B cell (primary cell): Measurements from ENCODE around the gene DHX34. TPM values are rescaled to one million over a fixed set of nuclear protein-coding genes. Genes with fewer than 3 reads are reported as not detected.

Source experiments
- polyA plus RNA-seq: library from polyadenylated mRNA; depleted of rRNA; stranded (reverse); fragments of >200 nt; gene quantifications from 2 replicates; pipeline ENCODE4 v1.2.3, GENCODE V29; 2012
- total RNA-seq, 2 donors: library from RNA; stranded (reverse); fragments of 120-200 nt in 1 of 2; gene quantifications; 1 replicate in 1 of 2; 2 replicates in 1 of 2; pipeline versions ENCODE4 v1.2.3 to v1.2.4, GENCODE V29; 2013 to 2022

DHX34 gene
- total and polyA plus RNA-seq, 2 donors (not counting 1 experiment from before 2014, with no cell fraction given) = 25.1 to 31.3 TPM

Other genes with a start within 250 kb of the DHX34 start
- 66.9 and 73.7 TPM in 2 replicates for gene ZC3H4, start 235.5 kb upstream of the DHX34 start, total RNA-seq
- 12.7 and 15.4 TPM in 2 replicates for gene ZC3H4, start 235.5 kb upstream of the DHX34 start, polyA plus RNA-seq
- gene SAE1, start 218.5 kb upstream of the DHX34 start, total RNA-seq = 41.0 and 45.1 TPM in 2 replicates
- gene SAE1, start 218.5 kb upstream of the DHX34 start, polyA plus RNA-seq = 26.0 and 26.5 TPM in 2 replicates
- 10.2 and 11.0 TPM in 2 replicates for gene BBC3, start 118.1 kb upstream of the DHX34 start, total RNA-seq
- 17.8 and 29.0 TPM in 2 replicates for gene BBC3, start 118.1 kb upstream of the DHX34 start, polyA plus RNA-seq
- gene CCDC9, start 92.8 kb upstream of the DHX34 start, total RNA-seq = 52.5 and 54.7 TPM in 2 replicates
- 12.3 and 39.4 TPM in 2 replicates for gene CCDC9, start 92.8 kb upstream of the DHX34 start, polyA plus RNA-seq
- 13.6 and 15.8 TPM in 2 replicates for gene INAFM1, start 74.4 kb upstream of the DHX34 start, total RNA-seq
- 6.6 and 6.8 TPM in 2 replicates for gene INAFM1, start 74.4 kb upstream of the DHX34 start, polyA plus RNA-seq
- gene C5AR1, start 39.5 kb upstream of the DHX34 start, total RNA-seq = 1.9 and 4.9 TPM in 2 replicates
- 3.1 and 4.1 TPM in 2 replicates for gene C5AR1, start 39.5 kb upstream of the DHX34 start, polyA plus RNA-seq
- gene C5AR2, start 17.1 kb upstream of the DHX34 start, total RNA-seq = 0.25 and 0.58 TPM in 2 replicates
- 1.2 and 1.5 TPM in 2 replicates for gene C5AR2, start 17.1 kb upstream of the DHX34 start, polyA plus RNA-seq
- gene MEIS3, start 70.2 kb downstream of the DHX34 start, total RNA-seq = not detected in 2 replicates
- not detected in 2 replicates for gene MEIS3, start 70.2 kb downstream of the DHX34 start, polyA plus RNA-seq
- not detected in 2 replicates for gene SLC8A2, start 122.6 kb downstream of the DHX34 start, total RNA-seq
- gene SLC8A2, start 122.6 kb downstream of the DHX34 start, polyA plus RNA-seq = 0.07 TPM in 1 of 2 replicates, not detected in the other
- 8.1 and 11.7 TPM in 2 replicates for gene KPTN, start 134.9 kb downstream of the DHX34 start, total RNA-seq
- 11.4 TPM in 2 replicates for gene KPTN, start 134.9 kb downstream of the DHX34 start, polyA plus RNA-seq
- gene NAPA, start 165.7 kb downstream of the DHX34 start, total RNA-seq = 65.8 and 66.8 TPM in 2 replicates
- gene NAPA, start 165.7 kb downstream of the DHX34 start, polyA plus RNA-seq = 78.5 and 86.5 TPM in 2 replicates
- not detected in 2 replicates for gene ZNF541, start 223.8 kb downstream of the DHX34 start, total RNA-seq
- gene ZNF541, start 223.8 kb downstream of the DHX34 start, polyA plus RNA-seq = 0.03 TPM in 1 of 2 replicates, not detected in the other